HTERT RPE-1 (cell line): ENCODE results near the gene TMEM63C.
"Not testable (repeated sequence)": the region's sequence is repeated elsewhere in the genome, so short reads cannot be mapped to it uniquely, and the experiment has no call there.

Experiments
- in situ Hi-C: fragments of 300-500 bp; cut with MboI; formaldehyde crosslinking; loops from 4 replicates; pipeline ENCODE4 v1.14.3; 2020; ENCODE audit warnings: low sequenced_read_pairs

Gene TMEM63C

DNA sequence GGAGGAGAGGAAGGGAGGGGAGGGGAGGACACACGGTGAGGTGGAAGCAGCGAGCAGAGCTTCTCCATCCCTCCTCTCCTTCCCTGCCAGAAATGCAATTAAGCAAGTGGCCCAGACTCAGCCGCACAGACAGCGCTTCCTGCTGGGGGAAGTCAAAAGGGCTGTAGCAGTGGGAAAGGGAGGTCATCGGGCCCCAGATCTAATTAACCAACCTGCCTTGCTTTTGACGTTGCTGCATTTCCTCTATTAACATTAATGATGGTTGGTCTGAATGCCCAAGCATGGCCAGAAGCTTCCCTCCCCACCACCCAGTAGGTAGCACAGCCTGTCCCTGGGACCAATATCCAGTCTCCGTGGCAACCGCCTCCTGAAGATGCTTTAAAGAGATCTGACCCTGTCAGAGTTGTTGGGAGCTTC, 94.0 kb downstream of the TMEM63C start:
- in situ Hi-C loops = no loop called here

DNA sequence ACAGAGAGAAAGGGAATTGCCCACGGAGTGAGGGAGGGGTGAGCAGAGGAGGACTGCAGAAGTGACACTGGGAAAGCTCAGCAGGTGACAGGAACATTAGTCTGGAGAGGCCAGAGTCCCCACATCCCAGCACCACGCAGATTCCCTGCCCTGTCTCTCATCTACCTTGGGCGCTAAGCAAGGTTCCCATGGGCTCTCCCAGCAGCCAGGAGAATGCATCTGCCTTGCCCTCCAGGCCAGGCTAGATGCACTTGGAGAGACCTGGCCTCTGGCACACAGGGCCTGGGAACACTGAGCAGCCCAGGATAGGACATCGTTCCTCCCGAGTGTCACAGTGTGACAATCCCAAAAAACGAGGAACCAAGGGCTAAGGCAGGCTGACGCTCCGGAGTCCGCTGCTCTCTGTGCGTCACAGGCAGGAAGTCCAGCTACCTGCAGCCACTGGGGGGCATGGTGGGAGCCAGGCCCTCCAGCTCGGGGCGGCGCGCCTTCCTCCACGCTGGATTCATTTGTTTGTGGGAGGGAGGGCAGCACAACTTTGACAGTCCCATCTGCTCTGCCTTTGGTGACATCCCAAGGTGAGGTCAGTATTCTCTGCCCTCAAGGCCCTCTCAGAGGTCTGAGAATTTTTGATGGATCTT, 94.8 kb downstream of the TMEM63C start:
- in situ Hi-C loops = no loop called here

DNA sequence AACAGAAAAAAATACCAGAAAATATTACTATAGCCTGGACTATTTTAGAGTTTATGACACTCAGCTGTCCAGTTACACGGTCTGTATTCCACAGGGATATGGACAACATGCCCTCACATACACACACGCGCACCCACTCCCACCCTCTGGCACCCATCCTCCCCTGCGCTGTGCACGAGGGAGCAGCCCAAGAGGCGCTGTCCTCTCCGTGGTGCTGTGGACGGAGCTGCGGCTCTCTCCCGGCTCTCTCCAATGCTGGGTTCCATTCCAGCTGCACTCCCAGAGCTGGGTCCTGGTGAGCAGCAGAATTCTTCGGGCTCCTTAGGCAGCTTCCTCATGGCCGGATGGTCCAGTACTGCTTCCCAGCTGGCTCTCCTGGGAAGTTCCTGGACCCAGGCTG, 95.4 kb downstream of the TMEM63C start:
- in situ Hi-C loops = no loop called here

DNA sequence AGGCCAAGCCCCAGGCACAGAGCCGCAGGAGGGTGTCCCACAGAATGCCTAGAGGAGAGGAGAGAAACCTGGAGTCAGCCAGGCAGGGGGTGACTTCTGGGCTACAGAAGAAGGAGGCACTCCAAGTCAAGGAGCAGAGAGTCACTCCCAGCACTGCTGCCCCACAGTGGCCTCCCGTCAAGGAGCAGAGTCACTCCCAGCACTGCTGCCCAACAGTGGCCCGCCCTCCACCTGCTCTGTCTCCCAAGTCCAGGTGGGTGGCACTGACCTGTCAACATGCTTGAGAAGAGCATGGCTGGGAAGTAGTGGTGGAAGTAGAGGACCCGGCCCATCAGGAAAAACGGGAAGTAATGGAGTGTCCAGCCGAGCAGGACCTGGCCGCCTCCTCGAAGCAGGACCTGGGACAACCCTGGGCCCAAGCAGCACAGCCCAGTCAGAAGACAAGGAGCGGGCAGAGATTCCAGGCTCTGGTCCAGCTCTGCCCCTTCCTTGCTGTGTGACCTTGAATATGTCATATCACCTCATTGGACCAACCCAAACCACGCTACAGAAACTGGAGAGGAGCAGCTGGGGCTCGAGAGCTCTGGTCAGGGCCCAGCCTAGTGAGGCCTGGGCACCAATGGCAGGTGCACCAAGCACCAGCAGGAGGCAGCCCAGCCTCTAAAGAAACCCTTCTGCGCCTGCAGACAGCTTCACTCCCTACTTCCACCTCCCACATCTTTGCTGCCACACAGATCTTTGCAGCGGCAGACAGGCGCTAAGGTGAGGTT, 97.0 kb downstream of the TMEM63C start:
- in situ Hi-C loops = no loop called here

DNA sequence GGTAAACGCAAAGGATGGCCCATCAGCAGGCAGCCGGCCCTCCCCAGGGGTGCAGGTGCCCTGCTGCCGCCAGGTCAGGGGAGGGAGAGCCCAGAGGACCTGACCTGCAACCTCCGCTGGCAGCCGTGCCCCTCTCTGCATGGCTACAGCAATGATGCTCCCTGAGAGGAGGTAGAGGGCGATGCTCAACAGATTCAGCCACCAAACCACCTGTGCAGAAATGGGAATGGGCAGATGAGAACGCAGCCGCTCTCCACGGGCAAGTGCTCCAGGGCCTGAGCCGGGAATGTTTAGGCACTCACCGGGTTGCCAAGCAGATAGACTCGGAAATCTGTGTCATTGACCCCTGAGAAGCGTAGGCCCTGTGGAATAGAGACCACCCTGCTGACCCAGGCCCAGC, 98.1 kb downstream of the TMEM63C start:
- in situ Hi-C loops = no loop called here

DNA sequence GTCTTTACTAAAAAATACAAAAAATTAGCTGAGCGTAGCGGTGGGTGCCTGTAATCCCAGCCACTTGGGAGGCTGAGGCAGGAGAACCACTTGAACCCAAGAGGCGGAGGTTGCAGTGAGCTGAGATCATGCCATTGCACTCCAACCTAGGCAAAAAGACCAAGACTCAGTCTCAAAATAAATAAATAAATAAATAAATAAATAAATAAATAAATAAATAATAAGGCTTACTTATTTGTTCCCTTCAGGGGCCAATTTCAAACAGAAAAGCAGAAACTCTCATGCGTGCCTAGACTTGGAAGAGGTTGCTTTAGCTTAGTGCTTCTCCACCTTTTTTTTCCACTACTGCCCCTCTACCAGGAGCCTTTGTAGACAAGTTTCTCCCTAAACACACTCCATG, 99.3 kb downstream of the TMEM63C start:
- in situ Hi-C loops = not testable (repeated sequence)

DNA sequence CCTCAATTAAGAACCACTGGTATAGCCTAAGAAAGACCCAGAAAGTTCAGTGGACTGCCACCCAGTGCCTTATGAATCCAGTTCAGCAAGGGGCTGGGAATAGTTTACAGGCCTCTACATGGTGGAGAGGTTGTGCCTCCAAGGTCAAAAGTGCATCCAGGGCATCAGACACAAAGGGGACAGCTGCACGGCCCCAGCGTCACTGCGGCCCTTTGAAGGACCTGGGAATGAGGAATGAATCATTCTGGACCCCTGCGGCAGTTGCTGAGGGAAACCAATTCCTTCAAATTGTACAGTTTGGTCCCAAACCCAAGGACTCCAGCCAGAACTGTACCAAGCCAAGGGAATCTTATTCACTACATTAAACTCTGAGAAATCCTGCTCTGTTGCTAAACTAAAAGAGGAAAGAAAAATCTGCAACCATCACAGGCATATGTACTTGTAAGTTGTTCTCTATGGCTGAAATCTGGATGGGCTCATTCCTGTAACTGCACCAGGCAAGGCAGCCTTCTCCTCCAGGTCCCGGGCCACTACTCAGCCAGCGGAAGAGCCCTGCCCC, 100.3 kb downstream of the TMEM63C start:
- in situ Hi-C loops = no loop called here

DNA sequence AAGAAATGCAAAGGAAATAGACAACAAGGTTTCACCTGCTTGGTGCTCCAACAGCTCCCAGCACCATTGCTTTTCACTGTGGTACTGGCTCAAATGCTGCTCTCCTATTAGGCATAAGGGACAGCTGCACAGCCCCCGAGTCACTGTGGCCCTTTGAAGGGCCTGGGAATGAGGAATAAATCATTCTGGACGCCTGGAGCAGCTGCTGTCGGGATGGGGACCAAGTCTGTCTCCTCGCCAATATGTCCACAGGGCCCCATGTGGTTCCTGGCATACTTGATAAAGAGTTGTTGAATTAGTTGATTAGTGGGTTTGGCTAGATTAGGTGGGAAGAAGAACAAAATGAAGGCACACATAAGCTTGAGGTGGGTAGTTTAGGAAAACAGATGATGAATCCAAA, 102.5 kb downstream of the TMEM63C start:
- in situ Hi-C loops = no loop called here

DNA sequence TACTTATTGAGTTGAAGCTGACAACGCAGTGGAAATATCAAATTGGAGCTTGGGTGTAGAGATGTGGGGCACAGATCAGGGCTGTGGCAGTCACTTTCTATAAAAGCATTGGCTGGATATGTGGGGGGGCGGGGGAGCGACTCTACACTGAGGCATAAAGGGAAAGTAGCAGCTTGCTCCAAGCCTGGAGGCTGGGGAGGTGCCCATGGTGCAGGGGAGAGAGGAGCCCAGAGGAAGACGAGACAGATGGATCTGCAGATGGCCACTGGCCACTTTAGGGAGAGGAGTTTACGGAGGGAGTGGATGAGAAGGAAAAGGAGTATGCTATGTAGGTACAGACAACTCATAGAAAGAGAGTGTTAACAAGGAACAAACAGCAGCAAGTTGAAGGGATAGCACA, 102.9 kb downstream of the TMEM63C start:
- in situ Hi-C loops = no loop called here

DNA sequence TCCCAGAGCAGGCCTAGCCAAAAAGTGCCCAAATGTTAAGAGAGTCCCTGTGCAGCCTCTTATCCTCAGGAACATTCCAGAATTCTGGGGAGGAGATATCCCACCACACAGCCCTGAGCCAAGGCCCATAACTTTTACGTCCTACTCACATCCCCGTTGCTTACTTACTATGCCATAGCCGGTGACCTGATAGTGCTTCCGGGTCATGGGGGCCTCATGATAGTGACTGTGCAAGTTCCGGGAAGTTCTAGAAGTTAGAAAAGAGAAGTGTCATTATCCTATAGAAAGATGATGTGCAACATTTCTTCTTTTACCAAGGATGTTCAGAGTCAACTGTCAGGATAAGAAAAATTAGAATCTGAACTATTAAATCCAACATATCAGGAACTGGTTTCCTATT, 105.0 kb downstream of the TMEM63C start:
- in situ Hi-C loops = no loop called here

DNA sequence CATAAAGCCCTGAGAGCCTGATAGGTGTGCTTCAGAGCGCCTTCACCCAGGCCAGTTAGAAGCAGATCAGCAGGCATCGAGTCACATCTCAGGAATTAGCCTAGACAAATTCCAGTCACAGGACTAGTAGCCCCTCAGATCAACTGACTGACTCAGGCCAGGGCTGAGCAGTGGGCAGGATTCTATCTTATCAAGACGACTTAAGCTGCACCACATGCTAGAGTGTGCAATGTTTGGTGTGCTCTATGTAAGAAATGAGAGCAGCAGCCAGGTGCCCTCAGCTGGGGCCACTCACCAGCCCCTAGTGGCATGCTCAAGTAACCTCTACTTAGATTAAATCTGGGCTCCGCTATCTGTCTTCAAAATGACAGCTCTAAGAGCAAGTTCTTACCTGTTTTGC, 109.1 kb downstream of the TMEM63C start:
- in situ Hi-C loops = no loop called here

DNA sequence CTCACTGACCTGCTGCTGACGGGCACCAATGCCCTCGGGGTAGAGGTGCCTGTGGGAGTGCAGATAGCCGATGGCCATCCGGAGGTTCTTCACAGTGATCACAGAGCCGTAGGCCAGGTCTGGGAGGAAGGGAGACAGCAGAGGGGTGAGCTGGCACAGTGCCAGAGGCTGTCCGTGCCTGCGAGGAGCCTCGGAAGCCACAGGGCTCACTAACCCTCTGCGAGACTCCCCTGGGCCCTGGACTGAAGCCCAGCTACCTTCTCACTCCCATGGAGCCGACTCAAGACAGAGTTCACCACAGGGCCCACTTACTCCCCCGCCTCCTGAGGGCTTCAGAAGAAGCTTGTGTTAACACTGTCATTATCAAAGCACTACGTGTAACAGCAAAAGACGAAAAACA, 114.6 kb downstream of the TMEM63C start:
- in situ Hi-C loops = no loop called here

DNA sequence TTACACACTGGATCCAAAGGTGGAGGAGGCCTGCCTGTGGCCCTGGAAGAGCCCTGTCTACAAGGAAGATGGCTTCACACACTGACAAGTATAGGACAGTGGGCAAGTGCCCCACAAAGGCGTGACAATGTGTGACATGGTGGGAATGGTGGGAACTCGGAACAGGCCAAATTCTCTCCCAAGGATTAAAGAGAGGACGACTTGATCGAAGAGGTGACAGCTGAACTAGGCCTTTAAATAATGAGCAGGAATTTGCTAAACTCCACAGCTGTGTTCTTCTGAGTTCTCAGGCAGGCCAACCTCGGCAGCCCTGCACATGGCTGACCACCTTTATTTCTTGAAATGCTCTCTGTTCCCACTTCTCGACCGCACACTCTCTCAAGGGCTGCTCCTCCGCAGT, 115.3 kb downstream of the TMEM63C start:
- in situ Hi-C loops = no loop called here

DNA sequence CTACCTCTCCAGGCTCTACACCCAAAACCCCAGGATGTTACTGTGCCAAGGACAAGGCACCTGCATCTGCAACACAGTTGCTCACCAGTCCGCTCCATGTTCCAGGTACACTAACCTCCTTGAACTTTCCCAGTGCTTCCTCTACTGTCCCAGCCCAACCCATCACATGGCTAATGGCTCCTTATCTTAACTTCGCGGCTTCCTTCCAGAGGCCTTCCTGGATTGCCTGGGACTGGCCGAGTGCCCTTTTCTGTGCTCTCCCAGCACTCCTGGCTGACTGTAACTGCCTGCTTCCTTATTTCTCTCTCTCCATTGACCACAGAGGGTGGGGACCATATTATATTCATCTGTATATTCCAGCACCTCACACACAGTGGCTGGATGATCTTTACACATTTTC, 118.2 kb downstream of the TMEM63C start:
- in situ Hi-C loops = no loop called here

DNA sequence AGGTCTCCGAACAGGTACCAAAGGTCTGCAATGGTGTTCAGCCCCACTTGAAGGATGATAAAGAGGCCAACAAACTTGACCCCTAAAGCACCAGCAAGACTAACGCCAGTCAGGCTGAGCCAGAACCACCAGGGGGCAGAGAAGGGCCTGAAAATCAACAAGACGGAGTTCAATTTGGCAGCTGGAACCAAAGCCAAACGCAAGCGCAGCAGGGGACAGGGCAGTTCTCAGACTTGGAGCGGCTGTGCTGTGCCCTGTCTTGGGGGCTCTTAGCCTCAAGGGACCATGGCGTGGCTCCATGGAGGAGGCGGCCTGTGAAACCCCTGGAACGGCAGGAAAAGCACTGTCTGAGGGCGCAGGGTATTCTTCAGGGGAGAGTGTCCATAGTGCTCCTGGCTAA, 119.5 kb downstream of the TMEM63C start:
- in situ Hi-C loops = no loop called here

DNA sequence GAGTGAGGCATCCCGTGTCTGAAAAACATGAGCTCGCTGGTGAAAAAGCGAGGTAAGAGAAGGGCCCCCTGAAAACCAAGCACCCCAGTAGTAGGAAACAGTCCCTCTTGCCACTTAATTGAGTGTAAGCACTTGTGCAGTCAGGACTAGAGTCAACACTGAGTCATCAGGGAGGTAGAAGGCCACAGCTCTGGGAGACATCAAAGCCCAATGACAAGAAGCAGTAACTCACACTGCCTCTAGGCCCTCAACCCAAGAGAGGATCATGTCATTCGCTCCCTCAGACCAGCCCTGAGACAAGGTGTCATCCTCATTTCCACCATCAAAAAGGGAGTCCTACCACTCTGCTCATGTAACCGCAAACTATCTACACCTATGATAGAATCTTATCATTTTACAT, 121.3 kb downstream of the TMEM63C start:
- in situ Hi-C loops = no loop called here

DNA sequence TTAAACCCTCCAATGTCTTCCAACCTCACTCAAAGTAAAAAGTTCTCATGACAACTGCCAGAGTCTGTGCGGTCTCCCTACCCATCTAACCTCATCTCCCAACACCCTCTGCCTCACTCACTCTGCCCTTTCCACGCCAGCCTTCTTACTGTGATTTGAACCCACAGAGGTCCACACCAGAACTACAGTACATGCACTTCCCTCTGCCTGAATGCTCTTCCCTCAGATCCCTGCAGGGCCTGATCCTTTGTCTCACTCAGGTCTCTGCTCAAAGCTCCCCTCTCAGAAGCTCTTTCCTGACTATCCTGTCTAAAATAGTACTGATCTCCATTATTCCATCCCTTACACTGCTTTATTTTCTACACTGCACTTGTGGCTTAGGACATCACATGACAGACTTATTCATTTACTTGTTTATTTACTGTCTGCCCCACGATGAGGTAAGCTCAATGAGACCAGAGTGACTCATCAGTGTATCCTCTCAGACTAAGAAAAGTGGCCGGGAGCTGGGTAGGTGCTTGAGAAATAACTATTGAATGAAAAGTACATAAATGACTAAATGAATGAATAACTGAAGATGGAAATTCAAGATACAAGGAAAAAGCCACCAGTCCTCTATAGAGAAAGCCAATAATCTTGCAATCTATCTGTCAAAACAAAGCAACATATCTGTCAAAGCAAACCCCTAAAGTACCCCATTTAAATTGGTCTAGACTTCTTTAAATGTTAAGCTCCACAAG, 122.0 kb downstream of the TMEM63C start:
- in situ Hi-C loops = no loop called here

DNA sequence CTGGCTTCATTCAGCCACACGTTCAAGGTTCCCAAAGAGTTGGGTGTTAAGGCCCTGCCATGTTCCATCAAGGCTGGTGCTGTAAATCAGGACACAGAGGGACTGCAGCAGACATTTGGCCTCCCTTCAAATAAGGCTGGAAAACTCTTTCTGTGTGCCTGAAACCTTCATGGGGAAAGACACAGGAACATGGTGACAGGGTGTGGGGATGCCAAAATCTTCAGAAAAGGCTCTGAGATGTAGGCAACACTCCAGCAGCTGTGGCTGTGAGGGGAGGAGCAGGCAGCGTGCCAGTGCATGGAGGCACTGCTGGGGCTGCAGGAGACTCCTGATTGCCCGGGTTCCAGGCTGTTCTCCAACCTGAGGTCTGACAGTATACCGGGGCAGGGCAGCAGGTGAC, 124.1 kb downstream of the TMEM63C start:
- in situ Hi-C loops = no loop called here

DNA sequence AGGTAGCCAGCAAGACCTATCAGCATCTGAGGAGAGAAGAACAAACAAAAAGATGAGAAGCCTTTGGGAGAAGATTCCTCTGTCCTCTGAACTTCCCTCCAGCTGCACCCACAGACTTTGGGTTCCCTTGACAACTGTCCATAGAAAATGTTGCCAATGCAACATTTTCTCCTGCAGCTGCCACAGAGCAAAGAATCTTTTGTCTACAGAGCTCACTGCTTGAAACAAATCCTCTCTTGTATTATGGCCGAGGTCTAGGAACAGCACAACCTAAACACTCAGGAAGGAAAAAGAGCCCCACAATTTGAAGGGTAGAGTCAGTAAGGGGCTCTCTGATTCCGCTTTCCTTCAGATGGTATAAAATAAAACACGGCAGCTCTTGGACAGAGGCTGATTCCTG, 124.8 kb downstream of the TMEM63C start:
- in situ Hi-C loops = no loop called here

DNA sequence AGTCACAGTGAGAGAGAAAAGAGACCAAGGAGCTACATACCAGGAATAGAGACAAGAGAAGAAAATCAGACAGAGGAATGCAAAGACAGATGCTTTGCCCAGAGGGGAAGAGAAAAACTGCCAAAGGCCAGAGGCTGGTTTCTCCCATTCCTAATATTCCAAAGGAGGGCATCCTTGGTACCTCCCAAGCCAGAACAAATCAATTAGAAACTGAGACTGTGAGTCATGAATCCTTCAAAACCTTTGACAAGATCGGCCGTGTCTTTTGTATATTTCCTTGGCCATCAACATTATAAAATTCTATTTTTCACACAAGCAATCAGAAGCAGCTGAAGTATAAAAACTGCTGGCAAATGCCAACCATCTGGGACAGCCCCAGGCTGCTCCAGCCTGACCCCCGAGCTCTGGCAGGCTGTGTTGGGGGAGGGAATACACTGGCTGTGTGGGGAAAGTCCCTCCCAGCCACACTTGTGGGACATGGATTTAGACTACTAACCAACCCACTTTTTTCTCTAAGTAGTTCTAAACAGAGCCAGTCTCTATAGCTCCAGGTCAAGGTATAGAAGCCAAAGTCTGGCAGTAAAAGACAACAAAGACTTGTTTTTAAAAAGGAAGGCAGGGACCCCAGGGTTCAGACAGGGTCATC, 125.4 kb downstream of the TMEM63C start:
- in situ Hi-C loops = no loop called here
